Activated T-helper 1 cell treated with Interleukin-2 at 50 U/mL for 16 hours (primary cell): ENCODE results near the gene ENO2.
"Not testable (repeated sequence)": the region's sequence is repeated elsewhere in the genome, so short reads cannot be mapped to it uniquely, and the experiment has no call there.

Source experiments
- DNase-seq: peaks from one replicate; pipeline ENCODE4 v3.0.0-alpha.2; 2020; ENCODE audit warnings: low read depth

ENO2 gene

GRCh38 chr12:6914246-6914946, at the start of gene ENO2:
Gene ENO2 (plus strand): TSS chr12:6914580. CDS start chr12:6915833, 1,253 bp downstream.
- peak; percentile 81 for DNase-seq

- DNase-seq, result not testable (repeated sequence)
Measured at GRCh38 chr12:6865307-6865706, 49.1 kb upstream of the ENO2 start.

DNA sequence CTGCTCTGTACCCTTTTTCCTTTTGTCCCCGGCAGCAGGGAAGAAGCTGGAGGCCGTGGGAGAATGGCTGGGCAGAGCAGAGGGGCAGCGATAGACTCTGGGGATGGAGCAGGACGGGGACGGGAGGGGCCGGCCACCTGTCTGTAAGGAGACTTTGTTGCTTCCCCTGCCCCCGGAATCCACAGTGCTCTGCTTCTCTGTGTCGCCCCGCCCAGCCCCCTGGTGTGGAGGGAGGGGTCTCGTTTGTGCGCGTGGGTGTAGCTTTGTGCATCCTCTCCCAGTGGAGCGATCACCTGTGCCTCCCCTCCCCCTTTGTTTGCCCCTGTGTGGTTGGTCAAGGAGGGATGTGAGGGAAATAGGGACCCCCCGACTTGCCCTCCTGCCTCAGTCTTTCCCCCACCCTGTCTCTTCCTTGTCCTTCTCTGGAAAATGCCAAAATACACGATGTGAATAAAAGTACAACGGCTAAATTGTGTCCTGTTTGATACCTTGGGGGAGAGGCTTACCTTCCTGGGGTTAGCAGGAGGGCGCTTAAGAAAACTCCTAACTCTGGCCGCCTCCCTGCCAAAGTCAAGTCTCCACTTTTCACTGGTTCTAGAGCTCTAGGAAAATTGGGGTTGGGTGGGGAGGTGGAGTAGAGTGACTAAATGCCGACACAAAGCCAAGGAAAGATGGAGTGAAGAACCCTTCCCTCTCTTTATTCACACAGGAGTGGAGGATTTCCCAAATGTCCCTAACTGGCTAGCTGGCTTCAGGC, 48.0 kb upstream of the ENO2 start:
- DNase-seq, result no peak

DNA sequence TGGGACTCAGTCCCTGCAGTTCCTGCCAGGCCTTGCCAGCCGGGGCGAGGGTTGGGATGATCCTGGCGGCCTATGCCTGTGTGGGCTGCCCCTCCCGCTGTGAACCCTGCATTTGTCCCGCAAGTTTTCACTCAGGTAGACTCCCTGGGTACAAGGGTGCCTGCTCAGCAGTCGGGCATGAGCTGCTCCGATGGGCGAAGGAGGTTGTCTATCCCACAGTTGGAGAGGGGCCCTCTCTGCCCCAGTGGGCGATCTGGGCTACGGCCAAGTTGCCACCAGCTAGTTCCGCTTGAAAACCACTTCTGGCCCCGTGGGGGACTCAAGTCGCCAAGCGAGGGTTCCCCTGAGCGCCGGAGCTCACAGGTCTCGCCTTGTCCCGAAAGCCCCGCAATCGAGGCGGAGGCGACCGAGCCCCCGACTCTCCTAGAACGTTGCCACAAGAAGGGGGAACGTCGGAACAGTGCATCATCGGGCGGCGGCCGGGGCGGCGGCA, 47.4 kb upstream of the ENO2 start:
- no peak for DNase-seq

- peak; percentile 68 for DNase-seq
Measured at GRCh38 chr12:6867413-6868210, 46.8 kb upstream of the ENO2 start, which contains the start of gene TPI1. Gene TPI1 (plus strand): TSS chr12:6867531. CDS start chr12:6867567, 36 bp downstream.

DNA sequence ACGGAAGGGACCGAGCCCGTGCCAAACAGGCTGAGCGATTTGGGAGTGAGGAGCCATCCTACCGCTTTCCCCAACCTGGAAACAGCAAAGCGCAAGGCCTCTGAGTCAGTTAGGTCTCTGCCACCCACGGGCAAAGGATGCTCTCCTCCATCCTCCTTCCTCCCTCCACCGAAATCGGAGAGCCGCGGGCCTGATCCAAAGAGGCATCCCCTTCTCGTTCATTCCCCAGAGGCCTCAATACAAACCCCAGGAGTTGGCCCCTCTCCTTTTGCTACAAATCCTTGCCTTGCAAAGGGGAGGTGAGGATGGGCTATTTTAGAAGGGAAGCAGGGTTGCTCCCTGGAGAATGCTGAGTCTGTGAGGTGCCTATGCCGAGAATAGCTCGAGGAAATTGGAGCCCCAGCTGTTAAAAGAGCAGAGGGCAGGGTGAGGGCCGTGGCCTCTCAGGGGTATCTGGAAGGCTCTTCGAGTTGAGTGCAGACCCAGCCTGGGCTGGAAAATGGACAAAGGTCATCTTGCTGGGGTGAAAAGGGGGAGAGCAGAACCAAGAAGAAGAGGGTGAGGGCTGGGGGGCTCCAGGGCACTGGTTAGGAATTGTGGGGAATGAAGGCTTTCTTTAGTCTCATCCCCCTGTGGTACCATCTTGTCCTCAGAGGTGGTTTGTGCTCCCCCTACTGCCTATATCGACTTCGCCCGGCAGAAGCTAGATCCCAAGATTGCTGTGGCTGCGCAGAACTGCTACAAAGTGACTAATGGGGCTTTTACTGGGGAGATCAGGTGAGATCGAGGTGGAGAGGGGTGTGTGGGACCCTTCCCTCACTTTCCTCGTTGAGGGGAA, 46.0 kb upstream of the ENO2 start:
- no peak for DNase-seq

GRCh38 chr12:6869049-6870021, 45.0 kb upstream of the ENO2 start:
- DNase-seq, result peak; percentile 73

- DNase-seq, result not testable (repeated sequence)
Measured at GRCh38 chr12:6870304-6870703, 44.1 kb upstream of the ENO2 start.

DNA sequence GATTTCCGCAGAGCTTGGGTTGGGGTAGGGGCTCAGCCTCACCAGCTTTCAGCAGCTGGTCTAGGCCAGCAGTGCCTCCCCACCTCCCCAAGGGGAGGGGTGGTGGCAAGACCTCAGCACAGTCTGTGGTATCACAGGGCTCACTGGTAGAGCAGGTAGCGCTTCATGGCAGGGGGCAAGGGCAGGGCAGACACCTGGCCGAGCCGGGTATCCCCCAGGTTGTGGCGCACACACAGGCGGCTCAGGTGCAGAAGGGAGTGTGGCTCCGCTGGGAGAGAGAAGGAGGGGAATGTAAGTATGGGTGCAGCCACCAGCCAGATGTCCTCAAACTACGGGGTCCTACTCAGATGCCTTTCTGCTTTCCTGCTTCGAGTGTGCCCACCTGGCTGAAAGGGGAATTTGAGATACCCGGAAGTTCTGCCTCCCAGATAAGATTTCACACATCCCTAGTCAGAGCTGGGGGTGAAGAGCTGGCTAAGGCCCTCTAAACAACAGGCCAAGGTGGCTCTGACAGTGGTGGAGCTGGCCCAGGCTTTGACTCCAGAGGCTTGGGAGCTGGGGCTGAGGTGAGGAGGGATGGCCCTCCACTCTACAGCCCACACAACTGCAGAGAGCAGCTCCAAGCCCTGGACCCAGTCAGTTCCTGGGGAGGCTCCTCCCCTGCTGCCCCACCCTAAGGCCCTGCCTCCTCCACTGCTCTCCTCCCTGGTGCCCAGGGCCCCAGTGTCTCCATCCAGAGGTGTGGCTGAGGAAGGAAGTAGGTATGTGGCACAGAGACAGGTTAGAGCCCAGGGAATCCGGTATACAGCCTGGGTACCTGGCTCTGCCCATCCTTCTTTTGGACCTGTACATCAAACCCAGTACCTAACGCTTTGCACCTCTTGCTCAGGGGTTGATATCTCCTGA, 43.1 kb upstream of the ENO2 start:
- DNase-seq, result no peak

- peak; percentile 73 for DNase-seq
Measured at GRCh38 chr12:6872073-6873048, 42.0 kb upstream of the ENO2 start.

DNA sequence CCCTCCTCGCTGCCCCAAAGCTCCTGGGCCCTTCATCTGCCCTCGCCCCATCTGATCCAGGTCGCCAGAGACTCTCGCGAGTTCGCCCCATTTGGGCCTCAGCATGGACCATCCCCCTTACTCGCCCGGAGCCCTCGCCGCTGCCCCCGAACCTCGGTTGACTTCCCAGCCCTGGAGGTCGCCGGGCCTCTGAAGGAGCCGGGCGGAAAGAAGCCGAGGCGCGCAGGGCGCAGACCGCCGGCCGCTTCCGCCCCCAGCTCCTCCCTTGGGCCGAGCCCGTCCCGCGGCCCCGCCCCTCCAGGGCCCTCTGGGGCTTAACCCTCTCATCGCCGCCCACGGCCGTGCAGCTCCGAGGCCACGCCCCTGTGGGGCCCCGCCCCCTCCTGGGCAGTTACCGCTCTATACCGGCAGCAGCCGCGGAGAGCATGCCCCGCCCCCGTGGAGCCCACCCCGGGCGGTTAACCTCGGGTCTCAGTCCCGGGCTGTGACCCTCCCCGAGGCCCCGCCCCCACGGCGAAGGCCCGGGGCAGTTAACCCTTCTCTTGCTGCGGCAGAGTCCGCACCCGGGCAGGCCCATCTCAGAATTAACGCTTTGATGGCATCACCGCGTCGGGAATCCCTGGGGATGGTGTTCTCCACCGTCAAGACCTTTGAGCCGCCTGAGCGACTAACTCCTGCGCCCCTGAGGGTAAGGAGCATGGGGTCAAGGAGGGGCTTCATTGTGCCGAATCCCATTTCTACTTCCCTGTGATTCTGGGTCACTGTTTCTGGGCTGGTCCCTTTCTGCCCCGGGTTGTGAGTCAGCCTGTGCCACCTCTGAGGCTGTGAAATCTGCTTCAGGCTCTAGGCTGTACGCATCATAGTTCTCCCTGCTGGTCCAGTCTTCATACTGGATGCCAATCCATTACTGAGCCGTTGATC, 41.0 kb upstream of the ENO2 start, which contains the start of gene SPSB2:
TSS of gene SPSB2 (minus strand) at position 210 of the 921 bp plus-strand sequence. CDS start 402 bp downstream, outside the sequence.
- DNase-seq, result peak; percentile 99

DNA sequence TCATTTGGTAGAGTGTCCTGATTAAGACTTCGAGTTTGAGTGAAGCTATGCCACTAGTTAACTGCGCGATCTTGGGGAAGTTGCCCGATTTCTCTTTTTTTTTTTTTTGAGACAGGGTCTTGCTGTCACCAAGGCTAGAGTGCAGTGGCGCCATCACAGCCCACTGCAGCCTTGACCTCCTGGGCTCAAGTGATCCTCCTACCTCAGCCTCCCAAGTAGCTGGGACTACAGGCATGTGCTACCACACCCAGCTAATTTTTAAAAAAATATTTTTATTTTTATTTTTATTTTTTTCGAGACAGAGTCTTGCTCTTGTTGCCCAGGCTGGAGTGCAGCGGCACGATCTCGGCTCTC, 40.4 kb upstream of the ENO2 start:
- not testable (repeated sequence) for DNase-seq

- not testable (repeated sequence) for DNase-seq
Measured at GRCh38 chr12:6879824-6880223, 34.6 kb upstream of the ENO2 start.

GRCh38 chr12:6883252-6883651, 31.1 kb upstream of the ENO2 start:
- no peak for DNase-seq

DNA sequence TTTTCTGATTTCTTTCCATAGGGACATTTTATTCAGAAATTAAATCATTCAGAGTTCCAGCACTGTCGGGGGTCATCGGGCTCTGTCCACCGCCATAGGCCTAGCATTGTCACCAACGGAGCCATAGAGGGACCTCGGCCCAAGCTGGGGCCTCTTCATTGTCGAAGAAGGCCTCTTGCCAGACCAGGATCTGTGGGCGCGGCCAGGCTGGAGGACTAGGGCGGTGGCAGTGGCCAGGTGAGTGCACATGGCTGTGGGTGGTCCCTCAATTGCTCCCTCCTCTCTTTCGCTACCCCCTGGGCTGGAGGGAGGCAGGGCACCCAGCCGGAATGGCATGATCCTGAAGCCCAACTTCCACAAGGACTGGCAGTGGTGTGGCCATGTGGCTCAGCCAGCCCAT, 30.7 kb upstream of the ENO2 start:
- no peak for DNase-seq

GRCh38 chr12:6884539-6884938, 29.8 kb upstream of the ENO2 start:
- DNase-seq, result no peak
